GM12878 (cell line): ENCODE measurements around the gene SLC25A29.

Source experiments
- BRCA1 ChIP-seq: IDR thresholded peaks from 2 replicates; pipeline ENCODE4 v1.6.1; 2011; ENCODE audit warnings: low read depth, low read length, improper control_type of control experiment
- CTCF ChIP-seq, 3 experiments: IDR thresholded peaks in 2 of 3; conservative IDR thresholded peaks in 1 of 3; 2 replicates each; pipeline ENCODE4 v1.5.1; 2011; ENCODE audit warnings: low read depth in 3 of 3, low read length in 3 of 3, mild to moderate bottlenecking in 3 of 3, control low read depth in 2 of 3, moderate library complexity in 2 of 3, inconsistent platforms in 1 of 3, mixed read lengths in 1 of 3; ENCODE audit not compliant: control insufficient read depth in 2 of 3, insufficient read depth in 1 of 3; ENCODE audit errors: extremely low read depth in 1 of 3
- DPF2 ChIP-seq: fragments of 450-650 bp; IDR thresholded peaks from 2 replicates; pipeline ENCODE4 v1.6.1; 2017; ENCODE audit warnings: mild to moderate bottlenecking
- EED ChIP-seq: sonication (generic); IDR thresholded peaks from 2 replicates; pipeline ENCODE4 v1.6.1; 2016; ENCODE audit warnings: antibody characterized with exemption, low read depth
- EZH2 ChIP-seq: IDR thresholded peaks from 2 replicates; pipeline ENCODE4 v1.6.1; 2012; ENCODE audit warnings: low read depth, mild to moderate bottlenecking, control low read depth, inconsistent platforms, low read length, borderline replicate concordance; ENCODE audit not compliant: control insufficient read depth
- IRF3 ChIP-seq: fragments of 450-650 bp; IDR thresholded peaks from 2 replicates; pipeline ENCODE4 v1.6.1; 2014; ENCODE audit warnings: mild to moderate bottlenecking
- MXI1 ChIP-seq: fragments of 150-350 bp; IDR thresholded peaks from 2 replicates; pipeline ENCODE4 v1.6.1; 2011; ENCODE audit warnings: low read depth, mild to moderate bottlenecking, inconsistent platforms, low read length, improper control_type of control experiment
- NR2C2 ChIP-seq: IDR thresholded peaks from 2 replicates; pipeline ENCODE4 v1.6.1; 2011; ENCODE audit warnings: borderline replicate concordance, low read depth; ENCODE audit not compliant: control insufficient read depth, insufficient read length
- POLR2A ChIP-seq: IDR thresholded peaks from 2 replicates; pipeline ENCODE4 v1.6.1; 2011; ENCODE audit warnings: low read depth, mild to moderate bottlenecking, low read length
- POLR2AphosphoS5 ChIP-seq: IDR thresholded peaks from 2 replicates; pipeline ENCODE4 v1.6.1; 2011; ENCODE audit warnings: mild to moderate bottlenecking, low read length, inconsistent platforms
- RAD21 ChIP-seq: IDR thresholded peaks from 2 replicates; pipeline ENCODE4 v1.6.1; 2011; ENCODE audit warnings: mild to moderate bottlenecking, low read depth, low read length, moderate library complexity; ENCODE audit not compliant: insufficient read depth
- SIN3A ChIP-seq: IDR thresholded peaks from 2 replicates; pipeline ENCODE4 v1.6.1; 2012; ENCODE audit warnings: low read depth, low read length, improper control_type of control experiment
- SUZ12 ChIP-seq: fragments of 200-600 bp; sonication (generic); IDR thresholded peaks from one replicate; pipeline ENCODE4 v1.6.1; 2018; ENCODE audit warnings: antibody characterized with exemption, mild to moderate bottlenecking; ENCODE audit not compliant: unreplicated experiment
- USF2 ChIP-seq: IDR thresholded peaks from 2 replicates; pipeline ENCODE4 v1.6.1; 2011; ENCODE audit warnings: low read depth, low read length, improper control_type of control experiment, borderline replicate concordance

GRCh38 chr14:100334904-100335303 is 28.7 kb upstream of the SLC25A29 start:
- no peak for TF ChIP-seq MXI1
- no peak for TF ChIP-seq USF2
- TF ChIP-seq POLR2AphosphoS5 = no peak
- TF ChIP-seq EED = no peak
- TF ChIP-seq EZH2 = no peak
- no peak for TF ChIP-seq RAD21
- TF ChIP-seq POLR2A = no peak
- no peak for TF ChIP-seq NR2C2
- no peak for TF ChIP-seq BRCA1
- no peak for TF ChIP-seq DPF2
- no peak for TF ChIP-seq SIN3A
- TF ChIP-seq CTCF (IDR thresholded peaks at IDR 0.05 in 2 of 3, conservative IDR thresholded peaks at IDR 0.05 in 1 of 3; ENCODE audit: control insufficient read depth in 2 of 3, extremely low read depth in 1 of 3, insufficient read depth in 1 of 3, low read depth in 3 of 3, low read length in 3 of 3) = no peak
- no peak for TF ChIP-seq IRF3
- TF ChIP-seq SUZ12 = no peak
